Measurements from ENCODE around the gene SMIM12. TPM values are rescaled to one million over a fixed set of nuclear protein-coding genes. Genes with fewer than 3 reads are reported as not detected.

The SMIM12 gene
- total and polyA plus RNA-seq, 4 donors: 11.9 to 60.8 (median 45.5) TPM

DNA sequence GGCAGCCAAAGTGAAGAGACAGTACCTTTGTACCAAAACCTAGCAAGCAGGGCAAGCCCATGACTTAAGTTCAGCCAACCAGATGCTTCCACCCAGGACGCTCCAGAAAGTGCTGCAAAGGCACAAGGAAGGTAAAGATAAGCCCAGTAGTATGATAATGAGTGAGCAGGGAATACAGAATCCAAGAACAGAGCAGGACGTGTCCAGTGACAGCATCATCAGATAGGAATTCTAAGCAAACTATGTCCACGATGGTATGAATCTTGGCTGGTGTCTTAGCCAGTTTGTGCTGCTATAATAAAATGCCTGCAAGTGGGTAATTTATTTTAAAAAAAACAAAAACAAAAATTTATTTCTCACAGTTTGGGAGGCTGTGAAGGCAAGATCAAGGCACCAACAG is 53.2 kb downstream of the SMIM12 start:
- Histone ChIP-seq H3K4me3 (ENCODE audit: low read depth in 1 of 3, low read length in 3 of 3) (no peak overlapping the region), H3K27ac (ENCODE audit: low read depth in 1 of 2, low read length in 2 of 2) (no peak overlapping the region), H3K36me3 (ENCODE audit: control insufficient read depth in 4 of 4, insufficient read depth in 3 of 4, low read depth in 1 of 4, low read length in 3 of 4) (no peaks in the 10 kb centered on the region), H3K9ac (ENCODE audit: low read depth in 1 of 2, low read length in 2 of 2) (no peak overlapping the region), H3K9me3 (ENCODE audit: control insufficient read depth in 4 of 4, low read length in 3 of 4) (peaks cover 0 to 2% (median 0%) of the 10 kb centered on the region in 4 donors), H3K4me1 (ENCODE audit: control insufficient read depth in 4 of 4, insufficient read depth in 4 of 4, low read length in 3 of 4) (no peaks in the 10 kb centered on the region), H3K27me3 (ENCODE audit: control insufficient read depth in 4 of 4, insufficient read depth in 4 of 4, low read length in 3 of 4) (no peaks in the 10 kb centered on the region)
- WGBS: 82% methylated on average over 3 of the region's 3 CpGs
- TF ChIP-seq ZBTB33 (IDR thresholded peaks at IDR 0.05): no peak
- no peak for TF ChIP-seq HNF4G (IDR thresholded peaks at IDR 0.05)
- TF ChIP-seq FOXA2 (IDR thresholded peaks at IDR 0.05): no peak
- TF ChIP-seq ATF3 (IDR thresholded peaks at IDR 0.05): no peak
- no peak for TF ChIP-seq YY1 (IDR thresholded peaks at IDR 0.05)
- TF ChIP-seq RAD21 (IDR thresholded peaks at IDR 0.05): no peak
- TF ChIP-seq, protein P1, sequence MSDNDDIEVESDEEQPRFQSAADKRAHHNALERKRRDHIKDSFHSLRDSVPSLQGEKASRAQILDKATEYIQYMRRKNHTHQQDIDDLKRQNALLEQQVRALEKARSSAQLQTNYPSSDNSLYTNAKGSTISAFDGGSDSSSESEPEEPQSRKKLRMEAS (IDR thresholded peaks at IDR 0.05): no peak
- TF ChIP-seq EGR1 (IDR thresholded peaks at IDR 0.05; ENCODE audit: low read depth in 2 of 2): no peak
- no peak for TF ChIP-seq HNF4A (conservative IDR thresholded peaks at IDR 0.05)
- DNase-seq (ENCODE audit: low spot score): no peak

DNA sequence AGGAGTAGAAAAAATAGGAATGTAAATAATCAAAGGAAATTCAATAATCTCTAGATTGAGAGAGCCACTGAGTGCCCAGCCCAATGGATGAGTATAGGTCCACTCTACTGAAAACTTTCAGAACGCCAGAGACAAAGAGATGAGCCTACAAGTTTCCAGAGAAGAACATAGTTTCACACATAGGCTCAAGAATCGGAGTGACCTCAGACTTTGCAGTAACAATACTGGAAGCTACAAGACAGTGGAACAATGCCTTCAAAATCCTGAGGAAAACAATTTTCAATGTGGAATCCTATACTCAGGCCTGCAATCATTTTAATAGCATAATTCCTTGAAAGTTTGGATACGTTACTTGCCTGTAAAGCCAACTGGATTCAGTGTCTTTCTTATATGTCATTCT is 55.8 kb downstream of the SMIM12 start:
- TF ChIP-seq FOXA1 (IDR thresholded peaks at IDR 0.05): no peak
- TF ChIP-seq RAD21 (IDR thresholded peaks at IDR 0.05): no peak
- no peak for TF ChIP-seq ZBTB33 (IDR thresholded peaks at IDR 0.05)
- no peak for TF ChIP-seq JUND (IDR thresholded peaks at IDR 0.05)
- no peak for TF ChIP-seq EGR1 (IDR thresholded peaks at IDR 0.05; ENCODE audit: low read depth in 2 of 2)
- H3K36me3 ChIP-seq (ENCODE audit: control insufficient read depth in 4 of 4, insufficient read depth in 3 of 4, low read depth in 1 of 4, low read length in 3 of 4): no peaks in the 10 kb centered on the region
- no peak for DNase-seq (ENCODE audit: low spot score)
- H3K27me3 ChIP-seq (ENCODE audit: control insufficient read depth in 4 of 4, insufficient read depth in 4 of 4, low read length in 3 of 4): no peaks in the 10 kb centered on the region
- 98% methylated on average over 3 of the region's 3 CpGs for WGBS
- H3K9me3 ChIP-seq (ENCODE audit: control insufficient read depth in 4 of 4, low read length in 3 of 4): peaks cover 0 to 2% (median 0%) of the 10 kb centered on the region in 4 donors
- no peak overlapping the region for H3K9ac ChIP-seq (ENCODE audit: low read depth in 1 of 2, low read length in 2 of 2)
- H3K27ac ChIP-seq (ENCODE audit: low read depth in 1 of 2, low read length in 2 of 2): no peak overlapping the region
- no peak overlapping the region for H3K4me3 ChIP-seq (ENCODE audit: low read depth in 1 of 3, low read length in 3 of 3)
- no peaks in the 10 kb centered on the region for H3K4me1 ChIP-seq (ENCODE audit: control insufficient read depth in 4 of 4, insufficient read depth in 4 of 4, low read length in 3 of 4)

Other genes starting within 250 kb of the SMIM12 start
- not detected for gene GJB5, start 104.7 kb downstream of the SMIM12 start, total RNA-seq
- not detected for gene GJB5, start 104.7 kb downstream of the SMIM12 start, polyA plus RNA-seq
- gene GJB4, start 100.0 kb downstream of the SMIM12 start, total RNA-seq: not detected
- not detected for gene GJB4, start 100.0 kb downstream of the SMIM12 start, polyA plus RNA-seq
- gene GJB3, start 78.5 kb downstream of the SMIM12 start, total RNA-seq: under 1 TPM in 1 of 2 donors, not detected in 1; 0.33 TPM
- gene GJB3, start 78.5 kb downstream of the SMIM12 start, polyA plus RNA-seq: under 1 TPM; 0.15 to 0.17 TPM
- gene GJA4, start 66.8 kb downstream of the SMIM12 start, total RNA-seq: 10 to 100 TPM in 1 of 2 donors, 1 to 10 TPM in 1; 6.1 to 10.6 TPM
- gene GJA4, start 66.8 kb downstream of the SMIM12 start, polyA plus RNA-seq: 10 to 100 TPM in 1 of 2 donors, 1 to 10 TPM in 1; 7.9 to 10.3 TPM
- under 1 TPM; 0.05 to 0.08 TPM for gene DLGAP3, start 69.9 kb upstream of the SMIM12 start, total RNA-seq
- under 1 TPM; 0.08 to 0.19 TPM for gene DLGAP3, start 69.9 kb upstream of the SMIM12 start, polyA plus RNA-seq
- 10 to 100 TPM; 13.4 to 15.1 TPM for gene TMEM35B, start 125.6 kb upstream of the SMIM12 start, total RNA-seq
- gene TMEM35B, start 125.6 kb upstream of the SMIM12 start, polyA plus RNA-seq: 10 to 100 TPM; 25.5 to 31.7 TPM
- gene ZMYM6, start 172.2 kb upstream of the SMIM12 start, total RNA-seq: 10 to 100 TPM; 10.3 to 12.0 TPM
- gene ZMYM6, start 172.2 kb upstream of the SMIM12 start, polyA plus RNA-seq: 1 to 10 TPM; 3.2 to 4.8 TPM
- gene ZMYM1, start 219.6 kb upstream of the SMIM12 start, total RNA-seq: 10 to 100 TPM in 1 of 2 donors, 1 to 10 TPM in 1; 7.8 to 10.8 TPM
- gene ZMYM1, start 219.6 kb upstream of the SMIM12 start, polyA plus RNA-seq: 1 to 10 TPM; 2.0 to 3.6 TPM